ENCODE results near the gene OR51D1. TPM values are rescaled to one million over a fixed set of nuclear protein-coding genes. Genes with fewer than 3 reads are reported as not detected.

Gene OR51D1, protein sequence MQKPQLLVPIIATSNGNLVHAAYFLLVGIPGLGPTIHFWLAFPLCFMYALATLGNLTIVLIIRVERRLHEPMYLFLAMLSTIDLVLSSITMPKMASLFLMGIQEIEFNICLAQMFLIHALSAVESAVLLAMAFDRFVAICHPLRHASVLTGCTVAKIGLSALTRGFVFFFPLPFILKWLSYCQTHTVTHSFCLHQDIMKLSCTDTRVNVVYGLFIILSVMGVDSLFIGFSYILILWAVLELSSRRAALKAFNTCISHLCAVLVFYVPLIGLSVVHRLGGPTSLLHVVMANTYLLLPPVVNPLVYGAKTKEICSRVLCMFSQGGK
- not detected in 2 replicates for total RNA-seq (2014; rRNA removed; shearing (Covaris generic))

DNA sequence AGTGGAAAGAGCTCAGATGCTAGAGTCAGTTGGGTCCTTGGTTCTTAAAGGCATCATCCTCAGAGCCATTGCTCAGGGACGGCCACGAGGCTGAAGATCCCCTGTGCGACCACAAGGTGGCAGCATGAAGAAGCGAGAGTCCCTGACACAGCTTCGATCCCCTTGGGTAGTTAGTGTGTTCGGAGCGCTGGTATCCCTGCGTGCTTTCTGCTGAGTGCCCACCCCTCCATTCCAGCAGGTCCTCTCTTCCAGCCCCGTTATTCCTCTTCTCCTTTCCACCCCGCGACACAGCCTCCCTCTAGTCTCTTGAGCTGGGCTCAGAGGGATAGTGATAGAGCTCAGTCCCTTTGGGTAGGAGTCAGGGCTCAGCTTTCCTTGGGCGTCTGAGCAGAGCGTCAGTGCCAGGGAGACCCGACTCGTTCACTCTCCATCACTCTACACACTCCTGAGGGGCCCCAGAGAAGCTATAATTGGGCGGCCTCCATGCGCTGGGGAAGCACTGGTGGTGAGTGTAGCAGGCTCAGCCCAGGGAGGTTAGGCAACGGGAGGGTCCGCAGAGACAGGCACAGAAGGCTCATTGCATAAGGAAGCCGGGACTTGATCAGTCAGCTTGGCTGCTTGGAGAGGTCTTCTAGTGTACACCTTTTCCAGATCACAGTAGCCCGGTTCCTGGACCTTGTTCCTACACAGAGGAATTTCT is at the start of gene OR51D1:
Gene OR51D1 (plus strand): TSS at position 516 of the 700 bp plus-strand sequence. CDS start 2,314 bp downstream, outside the sequence.
- peak; percentile 76 for DNase-seq (ENCODE audit: low spot score)

DNA sequence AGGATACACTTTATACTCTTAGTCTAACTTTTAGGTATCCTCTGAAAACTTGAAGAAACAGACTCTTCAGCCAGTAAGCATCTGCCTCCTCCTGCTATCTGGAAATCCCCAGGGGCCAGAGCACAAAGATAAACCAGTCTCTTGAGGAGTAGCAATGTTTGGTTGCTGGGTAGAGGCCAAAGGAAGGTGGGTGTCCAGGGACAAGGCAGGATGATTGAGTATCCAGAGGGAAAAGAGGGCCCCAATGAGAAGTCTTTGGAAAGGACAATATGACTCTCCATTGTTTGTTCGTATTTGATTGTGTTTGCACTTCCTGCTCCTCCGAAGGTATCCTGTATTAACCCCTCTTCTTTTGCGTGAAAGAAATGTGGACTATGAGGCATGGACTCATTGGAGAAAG is 48.3 kb upstream of the OR51D1 start:
- no peak for DNase-seq (ENCODE audit: low spot score)

DNA sequence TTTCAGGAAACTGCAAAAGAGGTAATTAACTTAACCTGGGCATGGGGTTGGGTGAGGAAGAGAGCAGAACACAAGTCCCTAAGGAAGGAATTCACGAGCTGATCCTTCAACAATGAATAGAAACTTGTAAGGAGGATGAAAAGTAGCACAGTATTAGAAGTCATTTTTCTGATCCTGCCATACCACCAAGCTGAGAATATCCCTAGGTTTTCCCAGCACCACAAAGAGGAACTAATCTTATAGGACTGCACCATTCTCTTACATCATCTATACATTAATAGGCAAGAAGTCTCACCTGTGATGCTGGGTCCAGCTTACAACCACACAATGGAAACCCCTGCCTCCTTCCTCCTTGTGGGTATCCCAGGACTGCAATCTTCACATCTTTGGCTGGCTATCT is 43.5 kb upstream of the OR51D1 start, which contains the start of gene OR52I1:
Gene OR52I1 (plus strand): TSS at position 301 of the 400 bp plus-strand sequence. CDS start 0 bp downstream, at position 301.
- no peak for DNase-seq (ENCODE audit: low spot score)

DNA sequence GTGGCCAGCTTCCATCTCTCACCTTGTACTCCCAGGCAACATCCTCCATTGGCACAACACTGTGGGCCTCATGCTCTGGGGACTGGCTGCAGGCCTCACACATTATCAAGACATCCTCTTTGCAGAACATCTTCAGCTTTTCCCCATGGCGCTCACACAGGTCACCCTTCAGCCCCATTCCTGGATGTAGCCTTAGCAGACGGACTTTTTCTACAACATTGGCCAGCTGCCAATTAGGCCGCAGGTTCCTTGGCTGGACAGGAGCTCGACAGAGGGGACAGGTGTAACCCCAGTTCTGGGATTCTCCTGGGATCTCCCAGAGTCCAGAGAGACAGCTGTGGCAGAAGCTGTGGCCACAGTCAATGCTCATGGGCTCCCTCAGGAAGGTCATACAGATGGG is 32.2 kb upstream of the OR51D1 start:
- no peak for DNase-seq (ENCODE audit: low spot score)

DNA sequence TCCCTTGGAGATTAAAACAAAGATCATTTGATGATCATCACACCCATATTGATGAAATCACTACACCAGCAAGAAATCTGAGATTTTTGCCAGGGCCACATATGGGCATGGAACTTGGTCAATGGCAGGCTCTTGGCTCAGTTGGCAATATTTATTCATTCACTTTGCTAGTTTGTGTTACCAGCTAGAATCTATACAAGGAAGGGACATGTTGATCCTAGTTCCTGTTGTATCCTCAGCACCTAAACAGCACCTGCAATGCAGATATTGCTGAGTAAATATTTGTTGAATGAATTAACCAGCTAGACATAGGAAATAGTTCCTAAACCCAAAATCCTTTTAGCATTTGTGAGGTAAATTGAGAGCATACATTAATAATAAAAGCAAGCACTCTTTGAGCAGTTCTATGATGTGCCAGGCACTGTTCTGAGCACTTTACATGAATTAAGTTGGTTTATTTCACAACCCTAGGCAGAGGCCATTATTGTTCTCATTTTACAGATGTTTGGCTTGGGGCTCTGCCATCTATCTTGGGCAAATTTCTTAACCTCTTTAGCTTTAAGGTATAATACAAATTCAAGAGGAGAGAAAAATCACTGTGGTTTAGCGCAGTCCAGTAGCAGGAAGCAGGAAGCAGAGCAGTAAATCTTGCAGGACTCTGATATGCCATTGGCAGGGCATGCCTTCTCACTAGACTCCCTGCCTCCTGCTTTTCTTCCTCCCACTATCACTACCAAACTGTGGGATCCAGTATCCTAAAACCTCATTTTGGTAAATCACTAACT is 30.9 kb upstream of the OR51D1 start:
- DNase-seq (ENCODE audit: low spot score): peak; percentile 41

DNA sequence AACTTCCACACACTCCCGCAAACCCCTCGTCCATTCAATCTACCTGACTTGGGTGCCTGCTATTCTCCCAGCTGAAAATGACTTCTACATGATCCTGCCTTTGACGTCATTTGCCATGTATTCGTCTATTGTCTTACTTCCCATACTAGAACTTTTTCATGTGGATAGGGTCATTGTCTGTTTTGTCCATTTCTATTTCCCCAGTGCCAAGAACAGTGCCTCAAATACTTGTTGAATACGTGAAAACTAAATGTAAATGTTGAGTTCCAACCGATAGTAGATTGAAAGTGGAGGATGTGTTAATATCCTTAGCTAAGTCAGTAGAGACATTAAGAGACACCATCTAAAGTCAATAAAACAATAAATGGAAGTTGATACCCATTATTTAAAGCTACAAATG is 30.2 kb upstream of the OR51D1 start:
- no peak for DNase-seq (ENCODE audit: low spot score)

DNA sequence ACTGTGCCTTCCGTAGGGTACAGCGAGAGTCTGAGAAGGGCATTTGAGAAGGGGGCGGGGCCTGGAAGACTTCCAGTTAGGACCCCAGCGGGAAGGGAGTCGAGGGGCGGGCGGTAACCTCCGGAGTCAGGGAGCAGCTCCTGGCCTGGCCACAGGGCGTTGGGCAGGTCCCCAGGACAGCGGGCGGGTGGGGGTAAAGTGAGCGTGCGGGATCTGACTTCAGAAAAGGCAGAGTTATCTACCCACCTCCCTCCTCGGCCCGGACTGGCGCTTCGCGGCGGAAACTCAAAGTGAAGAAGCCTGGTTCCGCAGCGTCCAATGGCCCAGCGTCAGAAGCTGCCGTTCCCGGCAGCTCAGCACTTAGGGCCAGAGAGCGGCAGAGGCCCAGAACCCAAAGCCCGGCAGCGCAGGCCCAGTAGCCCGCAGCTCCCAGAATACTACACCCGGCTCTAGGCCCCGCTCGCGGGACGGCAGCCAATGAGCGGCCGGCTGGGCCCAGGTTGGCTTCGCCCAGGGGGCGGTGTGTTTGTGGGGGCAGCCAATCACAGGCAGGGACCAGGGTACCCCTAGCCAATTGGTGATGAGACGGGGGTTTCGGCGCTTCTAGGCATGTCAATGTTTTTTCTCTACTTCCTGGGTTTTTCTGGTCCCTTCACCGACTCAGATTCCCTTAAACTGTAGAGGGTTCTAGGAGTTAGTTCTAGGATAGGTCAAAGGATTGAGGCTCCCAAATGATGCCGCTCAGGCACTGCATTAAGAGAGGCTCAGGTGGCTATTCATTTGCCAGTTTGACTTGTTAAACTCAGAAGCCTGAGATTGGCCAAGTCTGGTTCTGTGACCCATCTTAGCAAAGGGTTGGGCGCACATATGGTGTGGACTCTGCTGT is 29.3 kb upstream of the OR51D1 start, which contains the start of gene TRIM68:
Gene TRIM68 (minus strand): TSS at position 451 of the 886 bp plus-strand sequence. CDS start 2,727 bp downstream, outside the sequence.
- DNase-seq (ENCODE audit: low spot score): peak; percentile 95

DNA sequence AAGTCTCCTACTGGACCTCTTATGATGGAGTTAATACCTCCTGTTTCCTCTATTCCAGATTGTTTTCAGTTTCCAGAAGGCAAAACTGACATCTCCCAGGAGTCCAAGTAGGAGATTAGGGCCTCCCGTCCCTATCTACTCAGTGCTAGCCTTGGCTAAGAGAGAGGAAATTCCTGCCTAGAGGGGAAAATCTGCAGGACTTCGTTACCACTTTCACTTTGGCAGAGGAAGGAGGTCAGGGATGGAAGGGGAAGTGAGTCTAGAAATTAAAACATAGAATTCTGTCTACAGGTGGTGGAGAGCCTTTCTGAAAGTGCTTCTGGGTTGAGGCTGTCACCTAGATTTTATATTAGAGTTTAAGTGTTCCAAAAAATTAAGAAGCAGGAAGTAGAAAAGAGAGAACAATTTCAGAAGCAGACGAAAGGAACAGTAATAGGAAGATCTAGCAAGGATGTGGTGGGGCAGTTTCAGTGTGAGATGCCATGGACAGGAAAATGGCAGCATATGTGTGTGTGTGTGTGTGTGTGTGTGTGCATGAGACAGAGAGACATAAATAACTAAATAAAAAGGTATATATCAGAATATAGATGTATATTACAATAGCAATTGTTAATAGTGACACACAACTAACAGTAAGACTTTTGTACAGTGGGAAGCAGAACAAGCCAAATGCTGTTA is 26.9 kb upstream of the OR51D1 start:
- DNase-seq (ENCODE audit: low spot score): no peak

DNA sequence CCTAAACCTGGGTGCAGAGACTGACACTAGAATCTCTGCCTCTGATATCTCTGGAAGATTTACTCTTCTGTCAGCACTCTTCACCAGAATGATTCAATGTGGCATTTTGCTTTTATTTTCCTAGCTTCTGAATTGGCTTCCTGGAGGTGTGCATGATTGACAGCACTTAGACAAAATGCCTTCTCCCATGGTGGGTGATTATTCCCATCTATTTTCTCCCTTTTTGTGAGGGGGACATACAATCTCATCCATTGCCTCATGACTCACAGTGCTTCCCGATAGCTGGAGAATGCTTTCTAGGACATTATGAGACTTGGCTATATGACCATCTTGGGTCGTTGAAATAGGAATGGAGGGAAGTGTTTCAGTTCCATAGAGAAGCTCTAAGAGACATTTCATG is 25.3 kb upstream of the OR51D1 start:
- DNase-seq (ENCODE audit: low spot score): no peak

DNA sequence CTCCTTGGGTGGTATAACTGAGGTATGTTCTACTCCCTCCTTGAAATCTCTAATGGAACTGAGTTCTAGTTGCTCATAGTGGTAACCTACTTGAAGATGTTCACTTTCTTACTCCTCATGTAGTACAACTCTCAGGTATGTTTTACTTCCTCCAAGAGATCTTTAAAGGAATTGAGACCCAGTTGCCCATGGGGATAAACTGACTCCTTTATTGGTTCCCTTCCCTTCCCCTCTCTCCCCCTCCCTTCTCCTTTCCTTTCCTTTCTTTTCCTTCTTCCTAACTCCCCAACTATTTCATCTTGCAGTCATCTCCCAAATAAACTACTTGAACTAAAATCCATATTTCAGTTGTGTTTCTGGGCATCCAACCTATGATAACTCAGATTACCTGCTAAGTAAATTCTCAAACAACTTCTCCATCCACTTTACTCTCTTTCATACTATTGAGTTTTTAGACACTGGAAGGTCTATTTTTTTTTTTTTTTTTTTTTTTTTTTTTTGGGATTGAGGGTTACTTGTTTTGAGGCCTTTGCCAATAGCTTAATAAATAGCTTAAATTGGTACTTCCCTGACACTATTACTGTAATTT is 21.3 kb upstream of the OR51D1 start:
- DNase-seq (ENCODE audit: low spot score): no peak

DNA sequence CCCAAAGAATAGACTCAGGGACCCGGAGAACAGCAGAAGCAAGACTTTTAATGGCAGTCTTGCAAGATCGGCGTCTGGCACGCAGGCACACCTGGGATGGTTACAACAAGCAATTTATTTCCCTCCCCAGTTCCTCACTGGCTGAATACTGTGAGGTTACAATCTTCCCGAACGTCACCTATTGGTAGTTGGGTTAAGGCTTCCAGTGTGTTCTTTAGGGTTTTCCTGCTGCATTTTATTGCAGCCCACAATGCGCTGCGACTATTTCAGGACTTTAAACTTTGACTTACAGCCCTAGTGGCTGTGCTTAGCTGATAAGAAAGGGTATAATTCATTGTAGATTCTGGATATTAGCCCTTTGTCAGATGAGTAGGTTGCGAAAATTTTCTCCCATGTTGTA is 17.8 kb upstream of the OR51D1 start:
- DNase-seq (ENCODE audit: low spot score): no peak

DNA sequence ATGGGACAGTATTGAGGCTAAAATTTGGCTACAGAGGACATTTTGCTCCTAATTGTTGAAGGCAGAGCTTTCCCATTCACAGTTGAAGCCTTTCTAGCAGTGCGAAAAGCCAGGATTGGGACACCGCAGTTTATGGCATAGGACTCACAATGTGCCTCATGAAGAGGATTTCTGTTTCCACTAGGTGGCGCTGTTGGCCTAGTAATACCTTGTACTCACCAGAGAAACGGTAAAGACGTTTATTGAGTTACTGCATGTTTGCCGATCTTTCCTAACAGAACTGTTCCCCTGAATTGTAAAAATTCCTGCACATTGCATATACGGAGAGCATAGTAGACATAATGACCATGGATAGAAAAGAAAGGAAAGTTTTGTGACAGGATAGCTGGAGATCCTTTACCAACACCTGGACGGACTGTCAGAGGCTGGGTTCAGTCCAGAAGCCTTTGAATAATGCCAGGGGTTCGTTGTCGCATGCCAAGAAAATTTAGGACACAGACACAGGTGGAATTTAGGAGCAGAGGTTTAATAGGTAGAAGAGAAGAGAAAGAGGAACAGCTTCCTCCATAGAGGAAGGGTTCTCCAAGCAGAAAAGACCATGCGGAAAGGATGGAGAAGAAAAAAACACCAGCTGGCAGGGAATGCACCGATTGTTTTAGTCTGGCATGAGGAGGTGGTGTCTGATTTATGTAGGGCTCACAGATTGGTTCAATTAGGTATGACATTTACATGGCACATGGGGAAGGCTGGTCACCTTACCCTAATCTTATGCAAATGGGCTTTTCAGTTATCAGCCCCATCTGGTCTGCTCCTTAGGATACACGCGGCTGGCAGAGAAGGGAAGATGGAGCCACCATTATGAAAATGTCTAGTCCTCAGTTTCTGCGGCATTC is 10.8 kb upstream of the OR51D1 start:
- peak; percentile 82 for DNase-seq (ENCODE audit: low spot score)

DNA sequence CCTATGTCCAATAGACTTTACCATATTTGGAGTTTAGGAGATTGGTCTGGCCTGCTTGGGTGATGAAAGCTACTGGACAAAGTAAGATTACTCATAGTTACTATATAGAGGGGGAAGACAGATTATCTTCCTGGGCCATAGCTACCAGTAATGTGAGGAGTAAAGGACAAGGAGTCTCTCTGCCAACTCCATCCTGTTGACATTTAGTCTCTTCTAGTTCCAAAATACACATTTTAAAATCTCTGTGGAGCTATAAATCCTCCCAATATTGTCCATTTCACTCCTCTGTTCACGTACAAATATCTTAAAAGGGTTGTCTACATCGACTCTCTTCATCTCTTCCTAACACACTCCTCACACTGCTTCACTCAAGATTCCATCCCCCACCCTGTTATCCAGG is 1.1 kb upstream of the OR51D1 start:
- no peak for DNase-seq (ENCODE audit: low spot score)

DNA sequence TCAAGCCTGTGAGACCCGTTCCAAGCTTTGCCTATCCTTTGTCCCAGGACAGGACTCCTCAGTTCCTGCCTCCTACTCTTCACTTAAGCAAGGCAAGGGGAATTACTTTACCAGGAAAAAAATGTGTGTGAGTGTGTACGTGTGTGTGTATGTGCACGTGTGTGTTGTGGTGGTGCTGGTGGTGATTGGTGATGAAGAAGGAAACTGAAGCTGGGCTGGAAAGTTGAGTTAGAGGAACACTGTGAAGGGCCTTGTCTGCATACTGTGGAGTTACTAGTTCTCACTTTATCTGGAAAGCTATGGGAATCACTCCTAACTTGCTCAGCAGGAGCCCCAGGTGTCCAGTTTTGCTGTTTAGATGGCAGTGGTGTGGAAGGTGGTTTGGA is 378 bp downstream of the OR51D1 start:
- no peak for DNase-seq (ENCODE audit: low spot score)

DNA sequence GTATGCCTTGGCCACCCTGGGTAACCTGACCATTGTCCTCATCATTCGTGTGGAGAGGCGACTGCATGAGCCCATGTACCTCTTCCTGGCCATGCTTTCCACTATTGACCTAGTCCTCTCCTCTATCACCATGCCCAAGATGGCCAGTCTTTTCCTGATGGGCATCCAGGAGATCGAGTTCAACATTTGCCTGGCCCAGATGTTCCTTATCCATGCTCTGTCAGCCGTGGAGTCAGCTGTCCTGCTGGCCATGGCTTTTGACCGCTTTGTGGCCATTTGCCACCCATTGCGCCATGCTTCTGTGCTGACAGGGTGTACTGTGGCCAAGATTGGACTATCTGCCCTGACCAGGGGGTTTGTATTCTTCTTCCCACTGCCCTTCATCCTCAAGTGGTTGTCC is 2.7 kb downstream of the OR51D1 start:
- DNase-seq (ENCODE audit: low spot score): no peak

DNA sequence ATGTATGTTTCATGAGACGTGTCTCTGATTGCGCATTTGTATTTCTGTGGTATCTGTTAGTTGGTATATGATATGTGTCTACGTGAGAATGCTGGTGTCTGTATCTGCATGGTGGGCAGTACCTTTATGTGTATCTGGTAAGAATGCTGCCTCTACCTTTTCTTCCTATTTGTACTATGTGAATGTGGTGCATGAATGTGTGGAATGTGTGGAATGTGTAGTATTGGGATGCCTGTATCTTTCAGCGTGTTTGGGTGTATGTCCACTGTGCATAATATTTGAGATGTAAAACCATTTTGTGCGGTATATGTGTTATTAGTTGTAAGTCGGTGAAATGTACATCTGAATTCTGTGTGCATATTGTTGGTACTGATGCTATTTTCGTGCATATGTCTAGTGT is 4.2 kb downstream of the OR51D1 start:
- no peak for DNase-seq (ENCODE audit: low spot score)

DNA sequence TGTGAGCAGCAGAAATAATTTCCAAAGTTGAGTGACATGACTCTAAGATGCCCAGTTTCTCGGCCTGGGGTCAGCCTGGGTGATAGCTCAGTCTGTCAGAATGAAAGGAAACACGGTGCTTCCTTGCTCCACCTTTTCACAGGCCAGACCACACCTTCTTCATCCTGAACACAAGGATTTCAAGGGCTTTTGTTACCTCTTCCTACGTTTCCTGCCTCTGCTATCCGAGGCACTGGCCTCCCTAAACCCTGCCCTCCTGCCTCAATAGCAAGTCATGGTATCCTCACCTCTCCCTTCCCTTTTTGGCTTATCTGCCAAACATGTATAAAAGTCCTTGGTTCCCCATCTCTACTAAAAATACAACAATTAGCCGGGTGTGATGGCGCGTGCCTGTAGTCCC is 4.8 kb downstream of the OR51D1 start:
- DNase-seq (ENCODE audit: low spot score): no peak

DNA sequence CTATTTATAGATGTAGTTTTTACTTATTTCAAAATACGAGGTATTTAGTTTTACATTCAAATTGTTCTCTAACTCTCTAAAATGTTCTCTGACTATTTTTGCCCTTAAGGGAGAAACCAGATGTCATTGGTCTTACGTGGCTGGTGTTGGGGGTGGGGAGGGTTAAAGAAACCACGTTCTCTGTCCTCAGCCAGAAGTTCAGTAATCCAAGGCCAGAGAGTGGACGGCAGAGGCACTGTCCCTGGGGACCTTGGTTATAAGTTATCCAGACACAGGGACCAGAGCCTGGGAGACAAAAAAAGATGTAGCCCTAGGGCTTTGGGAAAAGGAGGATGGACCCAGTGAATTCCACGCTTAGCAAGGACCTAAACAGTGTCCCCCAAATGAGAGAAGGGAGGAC is 5.8 kb downstream of the OR51D1 start:
- no peak for DNase-seq (ENCODE audit: low spot score)

DNA sequence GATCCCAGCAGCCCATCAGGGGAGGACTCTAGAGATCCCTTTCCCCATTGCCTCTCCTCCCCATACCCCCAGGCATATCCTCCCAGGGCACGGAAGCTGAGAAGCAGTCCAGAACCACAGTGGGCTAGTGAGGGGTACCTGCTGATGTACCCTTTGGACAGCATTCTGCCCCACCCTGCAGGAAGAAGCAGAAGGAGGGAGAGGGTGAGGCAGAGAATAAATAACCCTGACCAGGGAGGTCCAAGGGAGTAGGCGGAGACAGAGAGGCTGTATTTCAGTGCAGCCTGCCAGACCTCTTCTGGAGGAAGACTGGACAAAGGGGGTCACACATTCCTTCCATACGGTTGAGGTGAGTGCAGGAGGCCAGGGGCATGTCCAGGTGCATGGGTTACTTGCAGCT is 6.4 kb downstream of the OR51D1 start, which contains the start of gene OR51E1:
Gene OR51E1 (plus strand): TSS at position 301 of the 400 bp plus-strand sequence. CDS start 8,545 bp downstream, outside the sequence.
- DNase-seq (ENCODE audit: low spot score): no peak
